ENCODE data around the gene KIN. TPM values are rescaled to one million over a fixed set of nuclear protein-coding genes. Genes with fewer than 3 reads are reported as not detected.

KIN gene
- total and polyA plus RNA-seq, 2 of the 4 experiments (the other 2 are of a cell fraction): 3.0 to 6.4 TPM

- Histone ChIP-seq H3K4me1 (ENCODE audit: control insufficient read depth, insufficient read depth, low read length) (no peaks in the 10 kb centered on the region), H2AK9ac (replicated peaks; ENCODE audit: low read depth, low read length, poor library complexity) (peak overlapping the region; percentile 77), H3K4me2 (ENCODE audit: low read depth, low read length) (peak overlapping the region; percentile 95), H2AK5ac (ENCODE audit: low read depth, low read length) (no peak overlapping the region), H3K79me1 (ENCODE audit: low read depth in 1 of 2, low read length in 2 of 2) (peaks cover 5 to 23% of the 10 kb centered on the region in 2 experiments), H3K27ac (ENCODE audit: insufficient read depth, low read length) (no peak overlapping the region), H2AFZ (replicated peaks; ENCODE audit: low read length, poor library complexity) (peak overlapping the region; percentile 98), H3K14ac (replicated peaks; ENCODE audit: low read depth, low read length) (no peak overlapping the region), H3K9me1 (ENCODE audit: insufficient read depth, low read length) (no peaks in the 10 kb centered on the region), H4K5ac (ENCODE audit: low read depth, low read length) (peak overlapping the region; percentile 65; the same call in 1 of the 2 replicates), H3K36me3 (ENCODE audit: control insufficient read depth, insufficient read depth, low read length) (no peaks in the 10 kb centered on the region; the same call in 1 of the 2 replicates), H4K20me1 (ENCODE audit: insufficient read depth, low read length) (peaks cover 3% of the 10 kb centered on the region; the same call in 1 of the 2 replicates), H4K91ac (ENCODE audit: insufficient read depth, low read depth, low read length) (no peak overlapping the region), H2BK5ac (ENCODE audit: low read depth, low read length, poor library complexity, severe bottlenecking) (no peak overlapping the region), H3K9ac (ENCODE audit: low read depth, low read length) (no peak overlapping the region; the same call in 1 of the 2 replicates), H3K4me3 (ENCODE audit: insufficient read depth, low read depth, low read length) (peak overlapping the region; percentile 93), H3K27me3 (ENCODE audit: control insufficient read depth, insufficient read depth, low read length) (peaks cover 15% of the 10 kb centered on the region; the same call in 1 of the 2 replicates), H2BK20ac (ENCODE audit: low read depth, low read length) (no peak overlapping the region), H3K18ac (ENCODE audit: low read depth, low read length) (no peak overlapping the region), H3K9me3 (ENCODE audit: control insufficient read depth, insufficient read depth, low read length) (no peaks in the 10 kb centered on the region), H4K8ac (ENCODE audit: low read depth in 2 of 2, low read length in 2 of 2) (peak overlapping the region; percentile 30 to 95), H3K23ac (ENCODE audit: low read depth, low read length) (no peak overlapping the region), H3K4ac (ENCODE audit: low read depth, low read length) (no peak overlapping the region), H2BK120ac (ENCODE audit: low read depth, low read length) (no peak overlapping the region), H3K56ac (ENCODE audit: extremely low read depth, insufficient read depth, low read length) (no peak overlapping the region), H2BK15ac (ENCODE audit: low read depth, low read length) (no peak overlapping the region)
- BruUV-seq (replicated peaks): no TSS peak
- intact Hi-C loops (cut with micrococcal nuclease) (no loop called here), dilution Hi-C loops (cut with HindIII; ENCODE audit: low sequenced_read_pairs, unreplicated experiment) (no loop called here), in situ Hi-C loops (cut with MboI; ENCODE audit: low sequenced_read_pairs) (no loop called here)
- ChIA-PET POLR2A (ENCODE audit: unreplicated experiment) (no interaction called here), CTCF (interaction anchor here (0.6 to 1.0 kb wide), 2 partner anchors 10 to 1424 kb away, joined by 3 read pairs; no protein-coding TSS in a partner anchor)
- DNase-seq (no peak), ATAC-seq (ENCODE audit: low read depth) (no peak)
- 4% methylated on average over 5 of the region's 10 CpGs; no CpG with 5 or more reads in 1 of the 2 experiments for WGBS, 2 experiments (ENCODE audit: extremely low coverage in 2 of 2, insufficient read length in 1 of 2)
- TF ChIP-seq CTCF (conservative IDR thresholded peaks at IDR 0.05; ENCODE audit: low read depth, low read length): no peak
- no peak for TF ChIP-seq FOS (IDR thresholded peaks at IDR 0.05; ENCODE audit: low read depth, low read length)
- no peak for TF ChIP-seq USF2 (IDR thresholded peaks at IDR 0.05; ENCODE audit: low read depth, low read length)
- TF ChIP-seq CHD1 (IDR thresholded peaks at IDR 0.05; ENCODE audit: low read depth, low read length): no peak
- TF ChIP-seq SMC3 (IDR thresholded peaks at IDR 0.05; ENCODE audit: low read depth, low read length): no peak
- no peak for TF ChIP-seq NFE2L2 (IDR thresholded peaks at IDR 0.05; ENCODE audit: low read depth, low read length)
- no peak for TF ChIP-seq ELK1 (IDR thresholded peaks at IDR 0.05; ENCODE audit: borderline replicate concordance, low read depth, low read length)
- TF ChIP-seq MAFK (IDR thresholded peaks at IDR 0.05; ENCODE audit: low read depth, low read length): no peak
- TF ChIP-seq MAZ (IDR thresholded peaks at IDR 0.05; ENCODE audit: borderline replicate concordance, low read depth, low read length): no peak
Measured at GRCh38 chr10:7817984-7818294, 30.1 kb upstream of the KIN start.

Measured in IMR-90 (cell line).